IPS DF 6.9 (cell line): ENCODE measurements around the gene MARVELD3.

ENCODE experiments used
- DNase-seq: peaks from one replicate; pipeline ENCODE4 v3.0.0-alpha.2; 2013; ENCODE audit warnings: low read depth, low spot score
- H3K27ac ChIP-seq: one replicate; pipeline ENCODE4 v1.5.1; 2013; ENCODE audit warnings: low read length, control low read depth
- H3K27me3 ChIP-seq: 2 replicates; pipeline ENCODE4 v1.6.1; 2013; ENCODE audit warnings: mild to moderate bottlenecking, low read length; ENCODE audit not compliant: control insufficient read depth, insufficient read depth
- H3K36me3 ChIP-seq: 2 replicates; pipeline ENCODE4 v1.6.1; 2013; ENCODE audit warnings: low read length; ENCODE audit not compliant: control insufficient read depth, insufficient read depth
- H3K4me1 ChIP-seq: 2 replicates; pipeline ENCODE4 v1.6.1; 2013; ENCODE audit warnings: low read length; ENCODE audit not compliant: control insufficient read depth, insufficient read depth
- H3K4me3 ChIP-seq: 2 replicates; pipeline ENCODE4 v1.5.1; 2013; ENCODE audit warnings: mild to moderate bottlenecking, low read length
- H3K9me3 ChIP-seq: 2 replicates; pipeline ENCODE4 v1.6.1; 2013; ENCODE audit warnings: low read length, inconsistent platforms; ENCODE audit not compliant: control insufficient read depth, insufficient read depth
- WGBS: extraction: QIAGEN DNeasy Blood & Tissue Kit; methylation state at CpG from one replicate; pipeline ENCODE4 v1.1.7; 2013; ENCODE audit warnings: mixed read lengths, missing lambda C conversion rate; ENCODE audit not compliant: insufficient read length, insufficient coverage; 5-methylcytosine and 5-hydroxymethylcytosine counted together

The MARVELD3 gene

DNA sequence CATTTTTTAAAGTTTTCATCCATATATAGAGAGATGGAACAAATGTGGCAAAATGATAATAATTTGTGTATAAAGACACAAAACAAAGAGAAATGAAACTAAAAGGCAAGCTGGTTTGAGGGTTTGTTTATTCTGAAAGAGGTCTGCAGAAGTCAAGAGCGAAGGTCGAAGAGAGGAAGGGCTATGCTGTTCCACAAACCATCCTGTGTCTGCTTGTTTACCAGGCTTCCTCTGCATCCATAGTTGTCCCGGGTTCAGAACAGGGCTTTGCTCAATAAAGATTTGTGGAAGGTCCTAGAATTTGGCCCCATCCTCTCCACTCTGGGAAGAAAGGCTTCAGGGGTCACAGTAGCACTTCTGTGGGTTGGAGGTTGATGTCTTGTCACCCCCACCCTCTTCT is 2.4 kb upstream of the MARVELD3 start:
- Histone ChIP-seq H3K27me3 (no peaks in the 10 kb centered on the region), H3K9me3 (no peaks in the 10 kb centered on the region), H3K36me3 (no peaks in the 10 kb centered on the region), H3K4me3 (no peak overlapping the region), H3K27ac (no peak overlapping the region), H3K4me1 (peaks cover 3% of the 10 kb centered on the region)
- DNase-seq, result no peak
- WGBS, result no CpG with 5 or more reads among the region's 3 CpGs

DNA sequence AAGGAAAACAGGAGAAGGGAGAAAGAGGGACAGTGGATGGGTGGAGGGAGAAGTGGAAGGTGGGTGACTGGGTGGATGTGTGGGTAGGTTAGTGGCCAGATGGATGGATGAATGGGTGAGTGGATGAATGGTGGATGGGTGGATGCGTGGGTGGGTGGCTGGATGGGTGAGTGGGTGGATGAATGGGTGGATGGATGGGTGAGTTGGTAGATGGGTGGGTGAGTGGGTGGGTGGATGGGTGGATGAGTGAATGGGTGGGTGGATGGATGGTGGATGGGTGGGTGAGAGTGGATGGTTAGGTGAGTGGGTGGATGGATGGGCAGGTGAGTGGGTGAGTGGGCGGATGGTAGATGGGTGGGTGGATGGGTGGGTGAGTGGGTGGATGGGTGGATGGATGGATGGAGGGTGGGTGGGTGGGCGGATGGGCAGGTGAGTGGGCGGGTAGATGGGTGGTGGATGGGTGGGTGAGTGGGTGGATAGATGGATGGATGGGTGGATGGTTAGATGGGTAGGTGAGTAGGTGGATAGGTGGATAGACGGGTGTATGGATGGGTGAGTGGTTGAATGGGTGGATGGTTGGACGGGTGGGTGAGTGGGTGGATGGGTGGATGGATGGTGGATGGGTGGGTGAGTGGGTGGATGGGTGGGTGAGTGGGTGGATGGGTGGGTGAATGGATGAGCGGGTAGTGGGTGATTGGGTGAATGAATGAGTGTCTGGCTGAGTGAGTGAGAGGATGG is 702 bp upstream of the MARVELD3 start:
- Histone ChIP-seq H3K4me1 (peaks cover 7% of the 10 kb centered on the region), H3K27ac (no peak overlapping the region), H3K36me3 (0 out of 2 replicates have a peak, but pooled peaks cover 4% of the 10 kb centered on the region), H3K27me3 (no peaks in the 10 kb centered on the region), H3K9me3 (no peaks in the 10 kb centered on the region), H3K4me3 (peak overlapping the region; percentile 69; the same call in 1 of the 2 replicates)
- DNase-seq, result no peak
- WGBS, result 100% methylated on average over 3 of the region's 7 CpGs

DNA sequence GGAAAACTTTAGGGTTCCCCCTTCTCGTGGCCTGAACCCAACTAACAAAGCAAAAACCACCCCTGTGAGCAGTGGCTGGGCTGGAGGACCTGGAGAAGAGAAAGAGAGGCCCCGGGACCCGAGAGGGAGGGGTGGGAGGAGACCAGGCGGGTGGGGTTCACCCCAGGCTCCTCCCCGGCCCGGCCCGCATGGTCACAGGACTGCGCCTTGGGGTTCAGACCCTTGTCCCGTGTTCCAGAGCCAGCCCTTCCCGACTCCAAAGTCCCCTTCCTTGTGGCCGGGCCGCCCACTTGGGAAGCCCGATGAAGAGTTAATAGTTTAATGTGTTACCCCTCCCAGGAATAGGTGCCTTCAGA is 852 bp downstream of the MARVELD3 start:
- peak; percentile 22 for DNase-seq
- Histone ChIP-seq H3K4me3 (peak overlapping the region; percentile 69), H3K27me3 (no peaks in the 10 kb centered on the region), H3K4me1 (peaks cover 7% of the 10 kb centered on the region), H3K9me3 (no peaks in the 10 kb centered on the region), H3K36me3 (0 out of 2 replicates have a peak, but pooled peaks cover 6% of the 10 kb centered on the region), H3K27ac (no peak overlapping the region)
- no CpG with 5 or more reads among the region's 13 CpGs for WGBS

DNA sequence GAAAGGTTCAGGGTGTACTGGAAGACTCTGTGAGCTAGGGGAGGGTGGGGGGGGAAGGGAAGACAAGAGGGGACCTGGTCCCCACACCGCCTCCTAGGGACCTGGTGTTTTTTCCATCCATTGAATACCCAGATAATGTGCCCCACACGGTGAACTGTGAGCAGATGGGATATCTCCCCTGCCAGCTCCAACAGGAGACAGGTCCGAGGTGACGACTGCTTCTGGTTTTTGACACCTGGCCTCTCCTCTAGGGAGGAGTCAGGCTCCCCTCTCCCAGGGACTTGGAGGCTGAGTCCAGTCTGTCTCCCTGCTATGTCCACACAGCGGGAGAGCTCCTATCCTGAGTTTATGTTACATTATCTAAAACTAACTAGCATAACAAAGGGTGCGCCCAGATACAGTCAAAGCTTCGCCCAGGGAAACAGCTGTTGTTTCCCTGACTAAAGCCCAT is 1.8 kb downstream of the MARVELD3 start:
- no peak for DNase-seq
- 0 out of 2 replicates have a peak, but pooled peaks cover 7% of the 10 kb centered on the region for H3K36me3 ChIP-seq
- whole genome bisulfite sequencing, result no CpG with 5 or more reads among the region's 7 CpGs
- H3K27ac ChIP-seq, result no peak overlapping the region
- no peak overlapping the region for H3K4me3 ChIP-seq
- no peaks in the 10 kb centered on the region for H3K27me3 ChIP-seq
- H3K9me3 ChIP-seq, result no peaks in the 10 kb centered on the region
- peaks cover 7% of the 10 kb centered on the region for H3K4me1 ChIP-seq

DNA sequence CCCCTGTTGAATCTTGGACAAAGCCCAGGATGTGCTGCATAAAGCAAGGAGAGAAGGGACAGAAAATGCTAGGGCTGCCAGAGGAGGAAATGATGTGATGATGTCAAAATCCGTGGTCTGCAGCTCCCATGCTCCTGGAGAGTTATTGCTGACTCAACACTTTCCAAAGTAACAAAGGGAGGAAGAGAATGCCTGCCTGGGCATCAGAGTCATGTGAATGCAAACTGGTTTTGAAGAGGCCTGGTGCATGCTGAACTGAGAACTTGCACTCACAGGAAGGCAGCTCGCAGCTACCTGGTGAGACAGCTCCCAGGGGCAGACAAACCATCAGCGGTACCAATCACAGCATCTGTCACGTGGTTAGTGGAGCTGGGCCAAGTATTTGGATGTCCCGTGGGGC is 2.8 kb downstream of the MARVELD3 start:
- Histone ChIP-seq H3K27ac (no peak overlapping the region), H3K4me1 (peaks cover 7% of the 10 kb centered on the region), H3K36me3 (peaks cover 7% of the 10 kb centered on the region), H3K4me3 (no peak overlapping the region), H3K9me3 (no peaks in the 10 kb centered on the region), H3K27me3 (no peaks in the 10 kb centered on the region)
- WGBS, result no CpG with 5 or more reads among the region's 5 CpGs
- no peak for DNase-seq

DNA sequence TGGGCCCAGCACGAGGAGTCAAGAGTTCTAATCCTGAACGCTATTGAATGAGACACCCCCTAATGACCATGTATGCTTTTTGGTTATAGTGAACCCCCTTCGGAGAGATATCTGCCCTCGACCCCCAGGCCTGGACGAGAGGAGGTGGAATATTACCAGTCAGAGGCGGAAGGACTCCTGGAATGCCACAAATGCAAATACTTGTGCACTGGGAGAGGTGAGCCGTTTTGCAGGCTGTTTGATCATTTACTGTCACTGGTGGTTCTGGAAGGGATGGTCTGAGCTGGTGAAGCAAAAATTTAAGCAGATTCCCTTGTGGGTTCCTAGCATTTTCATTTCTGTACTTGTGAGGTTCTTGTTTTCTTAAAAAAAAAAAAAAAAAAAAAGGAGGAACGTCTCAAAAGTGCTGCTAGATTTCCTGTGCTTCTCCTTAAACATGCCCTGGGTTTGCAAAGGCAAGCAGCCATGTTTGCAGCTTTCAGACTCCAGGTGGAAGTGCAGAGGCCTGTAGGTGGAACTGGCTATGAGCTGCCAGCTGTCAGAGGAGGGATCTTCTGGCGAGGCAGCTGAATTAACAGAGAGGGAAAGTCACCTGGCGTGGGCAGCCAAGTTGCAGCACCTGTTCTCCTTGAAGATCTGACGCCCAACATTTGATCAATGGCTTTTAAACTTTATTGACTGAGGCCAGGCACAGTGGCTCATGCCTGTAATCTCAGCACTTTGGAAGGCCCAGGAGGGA is 3.5 kb downstream of the MARVELD3 start:
- Histone ChIP-seq H3K27me3 (no peaks in the 10 kb centered on the region), H3K9me3 (no peaks in the 10 kb centered on the region), H3K4me3 (no peak overlapping the region), H3K27ac (no peak overlapping the region), H3K4me1 (peaks cover 7% of the 10 kb centered on the region), H3K36me3 (peaks cover 13% of the 10 kb centered on the region)
- WGBS, result no CpG with 5 or more reads among the region's 11 CpGs
- no peak for DNase-seq

DNA sequence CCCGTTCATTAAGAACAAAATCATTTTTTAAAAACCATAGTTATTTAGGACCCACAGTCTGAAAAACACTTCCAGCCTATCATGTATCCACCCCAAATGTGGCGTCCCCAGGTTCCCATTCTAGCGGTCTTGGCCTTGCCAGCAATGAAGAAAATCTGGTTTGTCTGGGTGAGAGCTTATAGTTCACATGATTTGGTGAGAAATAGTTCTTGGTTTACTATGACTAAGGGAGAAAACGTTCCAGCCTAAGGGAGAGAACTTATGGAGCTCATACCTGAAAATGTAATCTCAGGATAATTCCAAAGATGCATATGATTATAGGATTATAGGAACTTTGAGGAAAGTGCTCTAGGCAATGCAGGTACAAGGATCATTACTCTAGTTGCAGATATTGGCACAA is 4.8 kb downstream of the MARVELD3 start:
- Histone ChIP-seq H3K4me1 (peaks cover 4% of the 10 kb centered on the region), H3K36me3 (peaks cover 15% of the 10 kb centered on the region), H3K27ac (no peak overlapping the region), H3K4me3 (no peak overlapping the region), H3K9me3 (no peaks in the 10 kb centered on the region), H3K27me3 (no peaks in the 10 kb centered on the region)
- no peak for DNase-seq
- no CpG with 5 or more reads among the region's 4 CpGs for WGBS

DNA sequence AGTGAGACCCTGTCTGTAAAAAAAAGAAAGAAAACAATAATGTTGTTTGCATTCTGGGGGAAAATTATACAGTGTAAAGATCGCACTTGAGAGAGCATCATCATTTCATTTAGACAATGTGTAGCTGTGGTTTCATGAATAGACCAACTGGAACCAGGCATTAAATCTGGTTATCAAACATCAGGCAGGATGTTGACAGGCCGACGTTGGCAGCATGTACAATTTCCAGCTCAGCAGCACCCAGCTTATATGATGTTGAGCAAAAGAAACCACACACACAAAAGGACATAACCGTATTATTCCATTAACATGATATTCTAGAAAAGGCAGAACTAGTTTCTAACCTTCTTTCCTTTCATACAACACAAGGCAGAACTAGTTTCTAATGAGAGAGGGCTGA is 5.8 kb downstream of the MARVELD3 start:
- Histone ChIP-seq H3K27ac (no peak overlapping the region), H3K4me3 (no peak overlapping the region), H3K4me1 (peaks cover 4% of the 10 kb centered on the region), H3K36me3 (peaks cover 15% of the 10 kb centered on the region), H3K9me3 (no peaks in the 10 kb centered on the region), H3K27me3 (no peaks in the 10 kb centered on the region)
- no peak for DNase-seq
- no CpG with 5 or more reads among the region's 4 CpGs for WGBS

DNA sequence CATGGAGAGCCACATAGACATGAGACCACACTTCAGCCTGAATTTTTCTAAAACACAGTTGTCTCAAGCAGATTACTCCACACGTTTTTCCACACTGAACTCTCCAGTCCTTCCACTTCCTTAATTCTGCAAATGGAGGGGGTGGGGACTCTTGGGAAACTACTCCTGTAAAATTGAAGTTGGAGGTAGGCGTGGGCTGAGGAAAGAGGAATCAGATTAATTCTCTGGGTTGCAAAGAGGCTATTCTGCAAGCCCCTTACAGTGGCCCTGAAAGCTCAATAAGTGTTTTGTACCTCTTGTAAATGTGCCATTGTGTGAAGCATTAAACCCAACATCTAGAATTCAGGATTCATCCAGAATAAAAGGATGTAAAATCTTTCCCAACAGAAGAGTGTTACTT is 9.6 kb downstream of the MARVELD3 start:
- DNase-seq, result no peak
- H3K4me1 ChIP-seq, result peaks cover 5% of the 10 kb centered on the region; the same call in 1 of the 2 replicates
- no peaks in the 10 kb centered on the region for H3K27me3 ChIP-seq
- peaks cover 11% of the 10 kb centered on the region for H3K36me3 ChIP-seq
- WGBS, result no CpG with 5 or more reads among the region's 2 CpGs
- no peaks in the 10 kb centered on the region for H3K9me3 ChIP-seq
- no peak overlapping the region for H3K4me3 ChIP-seq
- no peak overlapping the region for H3K27ac ChIP-seq

DNA sequence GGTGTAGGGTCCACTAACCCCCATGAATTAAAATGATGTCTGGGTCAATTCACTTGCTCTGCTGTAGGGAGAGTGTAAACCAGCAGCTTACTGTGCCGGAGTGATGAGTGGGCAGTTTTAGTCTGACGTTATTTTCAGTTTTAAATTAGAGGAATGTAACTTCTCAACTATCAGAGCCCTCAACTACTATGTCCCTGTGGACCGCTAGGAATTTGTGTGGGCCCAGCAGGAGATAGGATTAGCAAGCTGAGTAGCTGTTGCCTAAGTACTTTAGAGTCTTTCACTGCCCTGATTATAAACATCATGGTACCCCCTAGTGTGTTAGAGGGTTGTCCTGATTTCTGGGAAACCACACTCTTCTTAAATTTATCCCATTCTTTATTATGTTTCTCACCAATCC is 11.4 kb downstream of the MARVELD3 start:
- peaks cover 8% of the 10 kb centered on the region for H3K36me3 ChIP-seq
- no peaks in the 10 kb centered on the region for H3K27me3 ChIP-seq
- H3K4me1 ChIP-seq, result peaks cover 5% of the 10 kb centered on the region; the same call in 1 of the 2 replicates
- peak; percentile 22 for DNase-seq
- no CpG with 5 or more reads among the region's 3 CpGs for WGBS
- H3K4me3 ChIP-seq, result no peak overlapping the region
- no peaks in the 10 kb centered on the region for H3K9me3 ChIP-seq
- H3K27ac ChIP-seq, result no peak overlapping the region
